ENCODE measurements around the gene ZNF148. TPM values are rescaled to one million over a fixed set of nuclear protein-coding genes. Genes with fewer than 3 reads are reported as not detected.
"Not testable (repeated sequence)": the region's sequence is repeated elsewhere in the genome, so short reads cannot be mapped to it uniquely, and the experiment has no call there.

ZNF148 gene
- polyA plus RNA-seq, 1 experiment: 43.5 TPM

DNA sequence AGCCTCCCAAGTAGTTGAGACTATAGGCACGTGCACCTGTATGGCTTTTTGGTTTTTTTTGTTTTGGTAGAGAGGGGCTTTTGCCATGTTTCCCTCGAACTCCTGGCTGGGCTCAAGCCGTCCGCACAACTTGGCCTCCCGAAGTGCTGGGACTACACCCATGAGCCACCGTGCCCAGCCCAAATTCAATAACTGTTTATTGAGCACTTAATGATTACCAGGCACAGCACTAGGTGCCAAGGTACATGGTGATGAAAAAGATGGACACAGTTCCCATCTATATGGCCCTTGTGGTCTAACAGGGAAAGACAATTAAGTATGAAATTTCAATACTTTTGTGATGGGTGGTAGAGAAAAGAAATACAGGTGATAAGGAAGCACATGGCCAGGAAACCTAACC, 35.8 kb upstream of the ZNF148 start:
- Histone ChIP-seq H3K27me3 (ENCODE audit: control insufficient read depth, insufficient read depth, low read length) (no peaks in the 10 kb centered on the region), H3K4me3 (ENCODE audit: low read depth, low read length) (no peak overlapping the region), H3K9me3 (ENCODE audit: control insufficient read depth, insufficient read depth, low read length) (no peaks in the 10 kb centered on the region), H3K27ac (ENCODE audit: low read depth, low read length) (no peak overlapping the region)
- CTCF ChIA-PET: no interaction called here
- POLR2A ChIA-PET: no interaction called here
- no peak for DNase-seq (ENCODE audit: low read depth, low spot score)
- TF ChIP-seq, protein P1, sequence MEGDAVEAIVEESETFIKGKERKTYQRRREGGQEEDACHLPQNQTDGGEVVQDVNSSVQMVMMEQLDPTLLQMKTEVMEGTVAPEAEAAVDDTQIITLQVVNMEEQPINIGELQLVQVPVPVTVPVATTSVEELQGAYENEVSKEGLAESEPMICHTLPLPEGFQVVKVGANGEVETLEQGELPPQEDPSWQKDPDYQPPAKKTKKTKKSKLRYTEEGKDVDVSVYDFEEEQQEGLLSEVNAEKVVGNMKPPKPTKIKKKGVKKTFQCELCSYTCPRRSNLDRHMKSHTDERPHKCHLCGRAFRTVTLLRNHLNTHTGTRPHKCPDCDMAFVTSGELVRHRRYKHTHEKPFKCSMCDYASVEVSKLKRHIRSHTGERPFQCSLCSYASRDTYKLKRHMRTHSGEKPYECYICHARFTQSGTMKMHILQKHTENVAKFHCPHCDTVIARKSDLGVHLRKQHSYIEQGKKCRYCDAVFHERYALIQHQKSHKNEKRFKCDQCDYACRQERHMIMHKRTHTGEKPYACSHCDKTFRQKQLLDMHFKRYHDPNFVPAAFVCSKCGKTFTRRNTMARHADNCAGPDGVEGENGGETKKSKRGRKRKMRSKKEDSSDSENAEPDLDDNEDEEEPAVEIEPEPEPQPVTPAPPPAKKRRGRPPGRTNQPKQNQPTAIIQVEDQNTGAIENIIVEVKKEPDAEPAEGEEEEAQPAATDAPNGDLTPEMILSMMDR (IDR thresholded peaks at IDR 0.05; ENCODE audit: low read depth, low read length): no peak

DNA sequence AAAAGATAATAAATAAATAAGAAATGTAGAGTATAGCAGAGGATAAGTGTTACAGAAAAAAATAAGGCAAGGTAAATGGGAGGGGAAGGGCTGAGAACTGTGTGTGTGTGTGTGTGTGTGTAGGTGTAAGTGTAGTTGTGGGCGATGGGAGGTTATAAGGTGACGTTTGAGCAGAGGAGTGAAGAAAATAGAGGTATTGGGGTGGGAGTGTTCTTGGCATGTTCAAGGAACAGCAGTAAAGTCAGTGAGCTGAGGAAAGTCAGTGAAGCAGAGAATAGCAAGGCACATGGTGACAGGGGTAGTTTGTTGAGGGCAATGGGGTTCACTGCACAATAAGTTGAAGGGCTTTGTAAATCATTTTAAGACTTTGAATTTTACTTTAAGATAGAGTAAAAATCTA, 30.9 kb upstream of the ZNF148 start:
- no peak for DNase-seq (ENCODE audit: low read depth, low spot score)
- no peak overlapping the region for H3K4me3 ChIP-seq (ENCODE audit: low read depth, low read length)
- TF ChIP-seq, protein P1 (IDR thresholded peaks at IDR 0.05; ENCODE audit: low read depth, low read length): no peak
- H3K27ac ChIP-seq (ENCODE audit: low read depth, low read length): no peak overlapping the region
- CTCF ChIA-PET: no interaction called here
- H3K27me3 ChIP-seq (ENCODE audit: control insufficient read depth, insufficient read depth, low read length): no peaks in the 10 kb centered on the region
- POLR2A ChIA-PET: no interaction called here
- no peaks in the 10 kb centered on the region for H3K9me3 ChIP-seq (ENCODE audit: control insufficient read depth, insufficient read depth, low read length)

DNA sequence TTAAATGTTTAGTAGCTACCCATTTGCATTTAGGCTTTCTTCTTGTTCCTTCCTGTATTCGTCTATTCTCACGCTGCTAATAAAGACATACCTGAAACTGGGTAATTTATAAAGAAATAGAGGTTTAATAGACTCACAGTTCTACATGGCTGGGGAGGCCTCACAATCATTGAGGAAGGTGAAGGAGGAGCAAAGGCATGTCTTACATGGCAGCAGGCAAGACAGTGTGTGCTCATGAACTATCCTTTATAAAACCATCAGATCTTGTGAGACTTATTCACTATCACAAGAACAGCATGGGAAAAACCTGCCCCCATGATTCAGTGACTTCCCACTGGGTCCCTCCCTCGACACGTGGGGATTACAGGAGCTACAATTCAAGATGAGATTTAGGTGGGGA, 30.4 kb upstream of the ZNF148 start:
- POLR2A ChIA-PET; H3K27me3 ChIP-seq (ENCODE audit: control insufficient read depth, insufficient read depth, low read length); H3K4me3 ChIP-seq (ENCODE audit: low read depth, low read length); CTCF ChIA-PET; H3K27ac ChIP-seq (ENCODE audit: low read depth, low read length); H3K9me3 ChIP-seq (ENCODE audit: control insufficient read depth, insufficient read depth, low read length); DNase-seq (ENCODE audit: low read depth, low spot score): not testable (repeated sequence)

DNA sequence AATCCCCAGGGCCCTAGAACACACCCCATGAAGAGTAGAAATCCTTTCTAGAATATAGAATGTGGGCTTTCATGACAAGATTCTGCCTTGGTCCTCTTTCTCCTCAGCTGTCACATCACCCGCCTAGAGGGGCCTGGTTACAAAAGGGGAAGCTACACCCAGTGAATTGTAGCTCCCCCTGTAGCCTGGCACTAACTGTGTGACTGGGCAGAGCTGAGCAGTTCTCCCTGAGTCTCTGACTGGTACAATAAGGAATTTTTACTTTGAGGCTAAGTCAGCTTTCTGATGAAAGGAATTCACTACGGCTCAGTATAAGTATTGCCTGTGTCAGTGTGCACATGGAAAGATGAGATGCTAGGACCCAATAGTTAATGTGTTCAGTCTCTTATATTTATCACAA, 28.7 kb upstream of the ZNF148 start:
- H3K4me3 ChIP-seq (ENCODE audit: low read depth, low read length): no peak overlapping the region
- no peaks in the 10 kb centered on the region for H3K27me3 ChIP-seq (ENCODE audit: control insufficient read depth, insufficient read depth, low read length)
- CTCF ChIA-PET: interaction anchor here (0.5 kb wide), 1 partner anchor 420 kb away, joined by 4 read pairs; no protein-coding TSS in a partner anchor
- TF ChIP-seq, protein P1 (IDR thresholded peaks at IDR 0.05; ENCODE audit: low read depth, low read length): peak; percentile 27; the same call in 1 of the 2 replicates
- DNase-seq (ENCODE audit: low read depth, low spot score): peak; percentile 4
- POLR2A ChIA-PET: no interaction called here
- H3K27ac ChIP-seq (ENCODE audit: low read depth, low read length): no peak overlapping the region
- no peaks in the 10 kb centered on the region for H3K9me3 ChIP-seq (ENCODE audit: control insufficient read depth, insufficient read depth, low read length)

DNA sequence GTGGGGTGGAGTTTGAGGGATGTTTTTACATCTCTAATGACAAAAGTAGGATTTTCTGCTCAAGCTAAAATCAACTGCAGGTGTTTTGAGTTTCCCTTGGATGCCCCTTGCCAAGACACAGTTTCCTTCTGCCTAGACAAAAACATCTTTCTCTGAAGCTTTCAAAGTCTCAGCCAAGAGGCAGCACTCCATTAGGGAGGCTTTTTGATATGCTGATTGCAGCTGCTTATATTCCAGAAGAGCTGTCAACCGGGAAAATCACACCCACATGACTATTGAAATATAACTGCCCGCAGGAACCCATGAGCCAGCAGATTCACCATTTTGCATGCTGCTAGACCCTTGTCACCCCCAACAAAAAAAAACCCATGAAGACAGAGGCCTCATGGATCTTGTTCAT, 27.5 kb upstream of the ZNF148 start:
- no peak for DNase-seq (ENCODE audit: low read depth, low spot score)
- Histone ChIP-seq H3K9me3 (ENCODE audit: control insufficient read depth, insufficient read depth, low read length) (no peaks in the 10 kb centered on the region), H3K27me3 (ENCODE audit: control insufficient read depth, insufficient read depth, low read length) (no peaks in the 10 kb centered on the region), H3K4me3 (ENCODE audit: low read depth, low read length) (no peak overlapping the region), H3K27ac (ENCODE audit: low read depth, low read length) (no peak overlapping the region)
- POLR2A ChIA-PET: no interaction called here
- TF ChIP-seq, protein P1 (IDR thresholded peaks at IDR 0.05; ENCODE audit: low read depth, low read length): no peak
- CTCF ChIA-PET: no interaction called here

DNA sequence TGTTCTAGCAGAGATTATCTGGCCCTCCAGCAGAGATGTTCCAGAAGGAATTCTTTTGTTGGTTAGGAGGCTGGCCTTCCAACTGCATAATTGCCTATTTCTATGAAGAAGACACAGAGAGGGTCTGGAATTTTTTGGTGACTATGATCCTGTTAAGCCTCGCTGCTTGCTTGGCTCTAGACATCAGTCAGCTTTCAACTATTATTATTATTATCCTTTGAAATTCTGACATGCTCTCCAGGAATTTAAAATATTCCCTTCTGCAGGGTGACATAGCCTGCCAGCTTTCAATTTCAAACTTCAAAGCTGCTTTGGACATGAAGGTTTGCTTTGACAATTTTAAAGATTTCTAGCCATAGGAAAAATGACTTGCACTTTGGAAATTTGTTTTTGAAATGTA, 26.3 kb upstream of the ZNF148 start:
- POLR2A ChIA-PET: interaction anchor here (0.9 kb wide), 1 partner anchor 169 kb away, joined by 4 read pairs; no protein-coding TSS in a partner anchor
- H3K27ac ChIP-seq (ENCODE audit: low read depth, low read length): no peak overlapping the region
- TF ChIP-seq, protein P1 (IDR thresholded peaks at IDR 0.05; ENCODE audit: low read depth, low read length): no peak
- no peaks in the 10 kb centered on the region for H3K9me3 ChIP-seq (ENCODE audit: control insufficient read depth, insufficient read depth, low read length)
- no peaks in the 10 kb centered on the region for H3K27me3 ChIP-seq (ENCODE audit: control insufficient read depth, insufficient read depth, low read length)
- peak; percentile 2 for DNase-seq (ENCODE audit: low read depth, low spot score)
- CTCF ChIA-PET: no interaction called here
- no peak overlapping the region for H3K4me3 ChIP-seq (ENCODE audit: low read depth, low read length)

Data from AG04450 (cell line).